ENCODE data around the gene GFRA4.

Gene GFRA4

GRCh38 chr20:3614466-3614865 is 48.7 kb downstream of the GFRA4 start:
- DNase-seq, result no peak

DNA sequence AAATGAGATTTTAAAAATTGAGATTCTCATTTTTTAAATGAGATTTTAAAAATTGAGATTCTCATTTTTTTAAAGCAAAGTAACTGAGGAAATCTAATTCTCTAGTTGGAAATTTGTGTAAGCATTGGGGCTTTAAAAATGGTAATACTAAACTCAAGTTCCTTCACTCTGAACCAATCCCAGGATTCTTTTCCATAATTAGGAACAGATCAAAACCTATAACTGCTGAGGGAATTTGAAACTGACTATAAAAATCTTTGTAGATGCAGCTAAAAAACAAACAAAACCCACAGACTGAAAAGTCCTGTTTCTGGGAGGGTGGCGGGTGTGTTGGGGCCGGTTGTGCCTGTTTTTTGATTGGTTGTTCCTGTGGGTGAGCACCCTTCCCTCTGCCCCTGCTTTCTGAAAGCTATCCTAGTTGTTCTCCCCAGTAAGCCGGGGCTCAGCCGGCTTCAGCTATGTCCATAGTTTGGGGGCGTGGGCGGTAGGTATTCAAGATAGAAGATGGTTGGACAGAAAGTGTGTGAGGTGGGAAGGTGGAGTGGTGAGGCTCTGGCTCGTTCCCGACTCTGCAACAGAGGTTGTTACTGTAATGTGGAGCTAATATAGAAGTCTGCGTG is 49.3 kb downstream of the GFRA4 start:
- DNase-seq, result no peak

DNA sequence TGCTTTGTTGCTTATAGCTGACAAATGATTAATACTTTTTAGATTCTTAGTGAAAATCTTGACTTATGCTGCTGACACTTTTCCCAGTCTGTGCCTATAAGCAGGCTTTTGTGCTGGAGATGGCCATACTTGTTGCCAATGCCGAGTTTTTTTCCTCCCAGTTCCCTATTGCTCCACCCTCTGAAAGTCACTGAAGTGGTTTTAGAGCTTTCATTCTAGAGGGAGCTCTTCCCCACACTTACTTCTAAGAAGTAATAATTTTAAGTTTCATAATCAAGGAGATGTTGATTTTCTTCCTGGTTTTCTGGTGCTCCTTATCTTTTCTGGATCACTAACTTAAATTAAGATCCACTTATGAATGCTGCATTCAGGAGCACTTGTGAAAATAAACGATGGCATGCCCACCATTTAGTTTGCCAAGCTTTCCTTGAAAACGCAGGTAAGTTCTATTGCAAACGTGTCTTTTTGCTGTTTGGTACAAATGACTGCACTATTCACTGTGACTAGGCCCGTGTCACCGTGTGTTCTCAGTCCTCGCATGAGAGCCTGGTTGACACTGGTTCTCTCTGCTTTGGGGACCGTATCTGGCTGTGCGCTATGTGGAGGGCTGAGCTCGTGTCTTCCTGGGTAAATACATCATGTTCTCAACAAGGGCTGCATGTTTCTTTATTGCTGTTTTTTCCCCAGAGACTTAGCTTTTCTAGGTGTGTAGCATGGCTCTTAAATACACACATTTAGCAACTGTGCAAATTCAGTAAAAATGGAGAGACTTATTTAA is 50.2 kb downstream of the GFRA4 start:
- no peak for DNase-seq

DNA sequence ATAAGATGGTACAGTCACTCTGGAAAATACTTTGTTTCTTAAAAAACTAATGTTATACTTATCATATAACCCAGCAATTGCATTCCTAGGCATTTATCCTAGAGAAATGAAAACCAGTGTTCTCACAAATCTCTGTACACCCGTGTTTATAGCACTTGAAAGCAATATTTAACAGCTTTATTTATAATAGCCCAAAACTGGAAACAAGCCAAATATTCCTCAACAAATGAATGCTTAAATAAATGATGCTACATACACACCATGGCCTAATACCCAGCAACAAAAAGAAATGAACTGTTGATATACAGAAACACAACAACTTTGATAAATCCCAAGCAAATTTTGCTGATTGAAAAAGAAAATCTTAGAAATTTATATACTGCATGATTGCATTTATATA is 51.3 kb downstream of the GFRA4 start:
- DNase-seq, result no peak

Data from CD4-positive, alpha-beta T cell treated with Interferon gamma for 1 hour (primary cell).